GM18870 (cell line): ENCODE results near the gene TGM2.

ENCODE experiments used
- ATAC-seq: cut with Tn5 transposase; IDR thresholded peaks from one replicate; pipeline ENCODE4 v1.9.1; 2021; ENCODE audit warnings: moderate library complexity; ENCODE audit not compliant: unreplicated experiment

TGM2 gene

DNA sequence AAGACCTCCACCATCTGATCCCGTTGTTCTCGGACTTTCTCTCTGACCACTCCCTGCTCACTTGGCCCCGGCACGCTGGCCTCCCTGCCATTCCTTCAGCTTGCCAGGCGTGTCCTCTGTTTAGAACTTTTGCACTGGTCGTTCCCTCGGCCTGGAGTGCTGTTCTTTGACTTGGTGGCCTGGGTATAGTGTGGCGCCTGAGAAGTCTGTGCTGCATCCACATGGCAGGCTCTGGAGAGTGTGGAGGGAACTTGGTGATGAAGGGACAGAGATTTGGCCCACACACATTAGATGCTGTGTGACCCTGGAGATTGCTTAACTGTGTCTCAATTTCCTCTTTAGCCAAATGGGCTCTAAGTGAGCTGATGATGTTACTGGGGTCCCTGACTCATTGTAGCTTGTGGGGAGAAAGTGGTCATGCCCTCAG, 13.0 kb upstream of the TGM2 start:
- ATAC-seq, result no peak

- ATAC-seq, result no peak
These were observed 12.1 kb upstream of the TGM2 start for GRCh38 chr20:38177201-38177600.

GRCh38 chr20:38175304-38176180, 10.5 kb upstream of the TGM2 start:
- ATAC-seq, result no peak

GRCh38 chr20:38173237-38174156, 8.4 kb upstream of the TGM2 start:
- ATAC-seq, result no peak

DNA sequence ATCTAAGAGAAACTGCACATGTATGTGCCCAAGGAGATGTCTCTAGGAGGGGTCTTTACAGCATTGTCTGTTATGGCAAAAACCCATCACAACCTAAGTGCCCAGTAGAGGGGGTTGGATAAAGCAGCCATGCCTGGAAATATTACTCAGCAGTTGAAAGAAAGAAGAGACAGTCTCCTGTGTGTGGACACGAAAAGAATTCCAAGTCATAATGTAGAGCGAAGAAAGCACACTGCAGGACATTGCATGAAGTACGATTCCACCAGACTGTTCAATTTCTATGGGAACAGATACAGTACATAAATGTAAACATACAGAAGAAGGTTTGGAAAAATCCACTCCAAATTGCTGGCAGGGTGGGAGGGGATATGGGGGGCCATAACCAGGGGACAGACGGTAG, 7.3 kb upstream of the TGM2 start:
- ATAC-seq, result no peak

- no peak for ATAC-seq
These were observed 6.6 kb upstream of the TGM2 start for GRCh38 chr20:38171675-38172043.

DNA sequence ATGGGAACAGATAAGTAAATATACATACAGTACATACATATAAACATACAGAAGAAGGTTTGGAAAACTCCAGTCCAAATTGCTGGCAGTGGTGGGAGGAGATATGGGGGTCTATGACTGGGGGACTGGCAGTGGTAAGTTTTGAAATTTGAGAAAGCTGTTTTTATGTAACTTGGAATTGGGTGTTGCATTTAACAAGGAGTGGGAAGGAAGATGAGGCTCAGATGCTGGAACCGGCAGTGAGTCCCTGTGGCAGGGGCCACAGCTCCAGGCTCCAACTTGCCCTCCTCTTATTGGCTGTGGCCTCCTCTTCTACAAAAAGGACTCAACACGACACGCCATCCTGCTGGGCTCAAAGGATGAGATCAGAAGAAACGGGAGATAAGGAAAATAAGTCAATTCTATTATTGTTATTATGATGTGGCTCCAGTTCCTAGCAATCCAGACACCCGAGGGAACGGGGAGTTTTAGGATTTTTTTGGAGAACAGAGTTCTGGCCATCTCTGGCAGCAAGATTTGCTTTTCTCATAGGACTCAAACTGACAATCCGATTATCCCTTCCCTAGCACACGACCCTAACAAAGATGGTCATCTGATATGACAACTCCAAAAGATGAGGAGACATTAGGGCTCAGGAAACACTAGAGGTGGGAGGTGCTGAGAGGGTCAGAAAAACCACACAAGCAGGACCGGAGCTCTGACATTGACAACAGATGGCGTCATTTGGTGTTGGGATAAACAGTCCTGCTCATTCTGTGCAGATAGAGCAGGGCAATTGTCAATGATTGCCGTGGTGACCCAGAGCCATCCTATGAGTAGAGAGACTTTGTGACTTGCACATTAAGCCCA, 6.0 kb upstream of the TGM2 start:
- ATAC-seq, result no peak

DNA sequence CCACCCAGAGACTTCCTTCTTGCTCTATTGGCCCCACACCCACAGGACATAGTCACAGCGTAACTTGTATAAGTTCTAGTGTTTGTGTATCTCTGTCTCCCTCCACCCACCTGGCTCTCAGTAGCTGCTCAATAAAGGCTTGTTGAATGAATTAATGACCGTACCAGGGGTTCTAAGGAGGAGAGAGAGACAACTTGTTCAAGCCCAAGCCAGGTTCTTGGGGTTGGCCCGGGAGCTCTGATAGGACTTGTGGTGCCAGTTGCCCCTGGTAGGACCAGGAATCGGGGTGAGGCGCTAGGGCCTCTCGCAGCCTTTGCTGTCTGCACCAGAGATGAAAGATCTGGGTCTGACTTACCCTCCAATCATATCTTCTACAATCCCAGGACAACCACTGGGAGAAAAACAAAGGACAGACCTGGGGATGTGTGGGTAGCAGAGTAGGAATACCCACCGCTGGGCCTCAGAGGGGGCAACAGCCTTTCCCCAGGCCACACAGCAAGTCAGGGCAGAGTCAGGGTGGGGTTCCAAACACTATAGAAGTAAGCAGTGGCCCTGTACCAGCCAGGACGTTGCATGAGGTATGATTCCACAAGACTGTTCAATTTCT, 5.3 kb upstream of the TGM2 start:
- ATAC-seq, result no peak

DNA sequence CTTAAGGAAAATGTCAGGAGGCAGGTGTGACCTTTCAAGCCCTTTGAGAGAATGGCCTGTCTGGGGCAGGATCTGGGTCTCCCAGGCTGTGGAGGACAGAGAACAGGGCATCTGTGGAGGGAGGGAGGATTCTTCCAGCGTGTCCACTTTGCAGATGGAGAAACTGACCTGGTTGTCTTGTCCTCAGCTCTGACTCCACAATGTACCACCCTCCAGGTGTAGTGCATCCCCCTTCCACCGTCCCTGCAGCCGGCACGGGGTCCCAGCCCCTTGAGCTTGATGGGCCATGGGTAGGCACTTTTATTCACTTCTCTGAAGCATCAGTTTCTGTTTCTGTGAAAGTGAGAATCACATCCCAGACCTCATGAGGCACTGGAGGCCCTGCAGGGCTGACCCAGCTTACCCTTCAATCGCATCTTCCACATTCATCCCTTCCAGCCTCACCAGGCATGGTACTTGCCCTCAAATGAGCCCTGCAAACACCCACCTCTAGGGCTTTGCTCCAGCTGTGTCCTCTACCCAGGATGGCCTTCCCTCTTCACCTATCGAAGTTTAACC, 4.6 kb upstream of the TGM2 start:
- no peak for ATAC-seq

GRCh38 chr20:38168791-38169589, 3.9 kb upstream of the TGM2 start:
- no peak for ATAC-seq

- ATAC-seq, result no peak
These were observed 3.0 kb upstream of the TGM2 start for GRCh38 chr20:38167851-38168760.

DNA sequence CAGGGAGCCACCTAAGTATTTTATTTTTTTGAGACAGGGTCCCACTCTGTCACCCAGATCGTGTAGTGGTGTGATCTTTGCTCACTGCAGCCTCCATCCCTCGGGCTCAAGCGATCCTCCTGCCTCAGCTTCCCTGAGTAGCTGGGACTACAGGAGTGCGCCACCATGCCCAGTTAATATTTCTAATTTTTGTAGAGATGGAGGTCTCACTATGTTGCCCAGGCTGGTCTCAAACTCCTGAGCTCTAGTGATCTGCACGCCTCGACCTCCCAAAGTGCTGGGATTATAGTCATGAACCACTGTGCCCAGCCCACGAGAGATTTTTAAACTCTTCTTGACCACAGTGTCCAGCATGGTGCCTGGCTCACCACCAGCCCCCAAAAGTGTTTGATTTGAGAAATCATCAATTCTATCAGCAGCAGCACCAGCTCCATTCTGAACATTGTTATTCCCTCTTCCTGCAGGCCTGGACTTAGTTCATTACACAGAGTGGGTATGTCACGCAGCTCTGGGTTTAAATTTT, 2.3 kb upstream of the TGM2 start:
- ATAC-seq, result no peak

GRCh38 chr20:38166703-38167233, 1.7 kb upstream of the TGM2 start:
- no peak for ATAC-seq

GRCh38 chr20:38165966-38166702, 1.1 kb upstream of the TGM2 start:
- no peak for ATAC-seq

- no peak for ATAC-seq
These were observed 414 bp downstream of the TGM2 start for GRCh38 chr20:38164624-38165088.

DNA sequence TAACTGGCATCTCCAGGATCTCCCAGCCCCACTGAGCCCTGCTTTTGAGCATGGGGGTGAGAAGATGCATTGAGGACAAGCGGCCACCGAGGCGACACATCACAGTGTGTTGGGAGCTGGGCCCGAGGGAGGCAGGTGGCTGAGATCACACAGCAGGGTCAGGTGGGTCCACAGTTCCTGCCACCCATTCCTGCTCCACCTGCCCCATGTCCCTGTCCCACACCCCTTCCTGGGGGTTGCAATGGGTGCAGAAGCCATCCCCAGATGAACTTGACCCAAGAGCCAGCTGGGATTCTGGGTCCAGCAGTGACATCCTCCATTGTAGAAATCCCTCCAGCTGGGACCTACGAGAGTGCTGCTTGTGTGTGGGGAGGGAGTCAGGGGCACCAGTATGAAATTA, 1.0 kb downstream of the TGM2 start:
- no peak for ATAC-seq
